Natural killer cell (primary cell): ENCODE measurements around the gene MCOLN1. TPM values are rescaled to one million over a fixed set of nuclear protein-coding genes. Genes with fewer than 3 reads are reported as not detected.

ENCODE experiments used
- ATAC-seq, 3 donors: fragments of 150-1000 bp in 2 of 3; fragments of 200-7000 bp in 1 of 3; cut with Tn5 transposase; 1 replicate in 1 of 3; 2 replicates in 2 of 3; pipeline ENCODE4 v1.10.0; 2021; ENCODE audit warnings: mild to moderate bottlenecking in 2 of 3, moderate library complexity in 2 of 3
- DNase-seq, 2 donors: peaks; one replicate each; pipeline versions ENCODE4 v3.0.0 to v3.0.0-alpha.2; 2013 to 2021; ENCODE audit warnings: mixed read lengths in 1 of 2
- H3K27ac ChIP-seq: one replicate; pipeline ENCODE4 v1.5.1; 2013; ENCODE audit warnings: mild to moderate bottlenecking, low read length
- H3K27me3 ChIP-seq: one replicate; pipeline ENCODE4 v1.6.1; 2013; ENCODE audit warnings: low read length; ENCODE audit not compliant: control insufficient read depth, insufficient read depth
- H3K36me3 ChIP-seq: one replicate; pipeline ENCODE4 v1.6.1; 2013; ENCODE audit warnings: low read length; ENCODE audit not compliant: control insufficient read depth, insufficient read depth
- H3K4me1 ChIP-seq: one replicate; pipeline ENCODE4 v1.6.1; 2013; ENCODE audit warnings: low read length; ENCODE audit not compliant: control insufficient read depth, insufficient read depth
- H3K4me3 ChIP-seq: one replicate; pipeline ENCODE4 v1.5.1; 2013; ENCODE audit warnings: low read length
- H3K9me3 ChIP-seq: one replicate; pipeline ENCODE4 v1.6.1; 2013; ENCODE audit warnings: low read length; ENCODE audit not compliant: control insufficient read depth, insufficient read depth
- H3K27ac Mint-ChIP-seq, 2 donors: one replicate each; pipeline ENCODE4 v1.8.0; 2022; ENCODE audit warnings: mild to moderate bottlenecking in 2 of 2, mixed read lengths in 2 of 2, moderate library complexity in 1 of 2
- H3K27me3 Mint-ChIP-seq, 2 donors: one replicate each; pipeline ENCODE4 v1.8.0; 2022; ENCODE audit warnings: low read depth in 2 of 2, mixed read lengths in 2 of 2
- H3K36me3 Mint-ChIP-seq: one replicate; pipeline ENCODE4 v1.8.0; 2022; ENCODE audit warnings: mixed read lengths
- H3K4me1 Mint-ChIP-seq, 2 donors: one replicate each; pipeline ENCODE4 v1.8.0; 2022; ENCODE audit warnings: mixed read lengths in 2 of 2
- H3K4me3 Mint-ChIP-seq: one replicate; pipeline ENCODE4 v1.8.0; 2022; ENCODE audit warnings: mild to moderate bottlenecking, moderate library complexity, mixed read lengths
- H3K9me3 Mint-ChIP-seq, 2 donors: one replicate each; pipeline ENCODE4 v1.8.0; 2022; ENCODE audit warnings: mixed read lengths in 2 of 2
- CTCF ChIP-seq: fragments of 200-600 bp; IDR thresholded peaks from one replicate; pipeline ENCODE4 v1.8.0; 2022; ENCODE audit warnings: antibody characterized with exemption
- WGBS: methylation state at CpG from one replicate; pipeline ENCODE4 v1.1.7; 2013; ENCODE audit warnings: missing lambda C conversion rate; ENCODE audit not compliant: insufficient coverage; 5-methylcytosine and 5-hydroxymethylcytosine counted together
- intact Hi-C: fragments of 100-400 bp; cut with micrococcal nuclease; formaldehyde crosslinking; loops from one replicate; pipeline ENCODE4 v1.14.2; 2022
- total RNA-seq, 4 donors: library from RNA; stranded (reverse); fragments of 120-200 nt in 1 of 4; gene quantifications; one replicate each; pipeline versions ENCODE4 v1.2.3 to v1.2.4, GENCODE V29; 2013 to 2022

The MCOLN1 gene
- total RNA-seq, 3 donors from 2014 or later (not counting 1 experiment from before 2014, with no cell fraction given) = 22.9 to 37.6 (median 27.8) TPM

- no peaks in the 10 kb centered on the region for H3K36me3 ChIP-seq
- Mint-ChIP-seq H3K36me3 (no peaks in the 10 kb centered on the region), H3K9me3 (no peaks in the 10 kb centered on the region), H3K4me1 (peaks cover 11 to 22% of the 10 kb centered on the region in 2 donors), H3K4me3 (peak within 1 kb of the TSS; percentile 93), H3K27me3 (no peaks in the 10 kb centered on the region), H3K27ac (peak within 1 kb of the TSS; percentile 85 to 87)
- H3K27me3 ChIP-seq = no peaks in the 10 kb centered on the region
- H3K27ac ChIP-seq = peak within 1 kb of the TSS; percentile 72
- TF ChIP-seq CTCF = no peak
- peak; percentile 91 to 96 (median 94) for ATAC-seq
- H3K4me3 ChIP-seq = peak within 1 kb of the TSS; percentile 55
- no peaks in the 10 kb centered on the region for H3K9me3 ChIP-seq
- WGBS = under 1% methylated on average over 49 of the region's 49 CpGs
- peaks cover 19% of the 10 kb centered on the region for H3K4me1 ChIP-seq
- intact Hi-C loops = no loop called here
- peak; percentile 95 to 96 for DNase-seq
Measured at GRCh38 chr19:7488736-7489353, 33.6 kb upstream of the MCOLN1 start, which contains the start of gene PEX11G. TSS of gene PEX11G (minus strand) at chr19:7489035. CDS start at chr19:7489010, 25 bp downstream.

DNA sequence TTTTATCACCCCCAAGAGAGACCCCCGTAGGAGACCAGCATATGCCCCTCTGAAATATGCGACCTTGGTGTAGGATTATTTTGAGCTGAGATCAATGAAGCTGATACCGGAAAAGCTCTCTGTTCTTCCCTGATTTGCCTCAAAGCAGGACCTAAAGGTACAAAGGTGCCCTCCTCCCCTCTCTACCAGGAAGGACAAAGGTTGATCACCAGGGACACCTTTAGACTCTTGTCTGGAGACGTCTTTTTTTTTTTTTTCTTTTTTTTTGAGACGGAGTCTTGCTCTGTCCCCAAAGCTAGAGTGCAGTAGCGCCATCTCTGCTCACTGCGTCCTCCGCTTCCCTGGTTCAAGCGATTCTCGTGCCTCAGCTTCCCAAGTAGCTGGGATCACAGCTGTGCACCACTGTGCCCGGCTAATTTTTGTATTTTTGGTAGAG lies 32.8 kb upstream of the MCOLN1 start:
- WGBS = 88% methylated on average over 10 of the region's 11 CpGs

GRCh38 chr19:7492142-7492541 lies 30.3 kb upstream of the MCOLN1 start:
- Histone ChIP-seq H3K9me3 (no peaks in the 10 kb centered on the region), H3K27me3 (no peaks in the 10 kb centered on the region), H3K4me3 (no peak overlapping the region), H3K27ac (no peak overlapping the region), H3K36me3 (no peaks in the 10 kb centered on the region), H3K4me1 (peaks cover 19% of the 10 kb centered on the region)
- TF ChIP-seq CTCF = no peak
- peak; percentile 21 to 75 (median 44) for ATAC-seq
- Mint-ChIP-seq H3K4me3 (peak overlapping the region; percentile 5), H3K9me3 (no peaks in the 10 kb centered on the region), H3K27ac (peak overlapping the region in 1 of 2 donors; percentile 68), H3K36me3 (no peaks in the 10 kb centered on the region), H3K4me1 (peaks cover 11 to 22% of the 10 kb centered on the region in 2 donors), H3K27me3 (peaks cover 4 to 6% of the 10 kb centered on the region in 2 donors)
- WGBS = 0% methylated on average over 3 of the region's 4 CpGs
- intact Hi-C loops = no loop called here
- DNase-seq = peak in 1 of 2 donors; percentile 51

More for the DNA sequence above, 32.8 kb upstream of the MCOLN1 start:
- no peak for TF ChIP-seq CTCF
- Histone ChIP-seq H3K9me3 (no peaks in the 10 kb centered on the region), H3K27me3 (no peaks in the 10 kb centered on the region), H3K4me1 (peaks cover 19% of the 10 kb centered on the region), H3K27ac (no peak overlapping the region), H3K36me3 (no peaks in the 10 kb centered on the region), H3K4me3 (no peak overlapping the region)
- ATAC-seq = no peak
- H3K27me3 Mint-ChIP-seq = no peaks in the 10 kb centered on the region
- H3K4me3 Mint-ChIP-seq = peak overlapping the region; percentile 93
- intact Hi-C loops = no loop called here
- peak overlapping the region; percentile 85 to 87 for H3K27ac Mint-ChIP-seq
- DNase-seq = no peak
- H3K36me3 Mint-ChIP-seq = no peaks in the 10 kb centered on the region
- no peaks in the 10 kb centered on the region for H3K9me3 Mint-ChIP-seq
- peaks cover 11 to 22% of the 10 kb centered on the region in 2 donors for H3K4me1 Mint-ChIP-seq
